Measurements from ENCODE around the gene SGSH.
A peak's percentile ranks its signal among the peaks of the same experiment; 100 is the strongest.

The SGSH gene

DNA sequence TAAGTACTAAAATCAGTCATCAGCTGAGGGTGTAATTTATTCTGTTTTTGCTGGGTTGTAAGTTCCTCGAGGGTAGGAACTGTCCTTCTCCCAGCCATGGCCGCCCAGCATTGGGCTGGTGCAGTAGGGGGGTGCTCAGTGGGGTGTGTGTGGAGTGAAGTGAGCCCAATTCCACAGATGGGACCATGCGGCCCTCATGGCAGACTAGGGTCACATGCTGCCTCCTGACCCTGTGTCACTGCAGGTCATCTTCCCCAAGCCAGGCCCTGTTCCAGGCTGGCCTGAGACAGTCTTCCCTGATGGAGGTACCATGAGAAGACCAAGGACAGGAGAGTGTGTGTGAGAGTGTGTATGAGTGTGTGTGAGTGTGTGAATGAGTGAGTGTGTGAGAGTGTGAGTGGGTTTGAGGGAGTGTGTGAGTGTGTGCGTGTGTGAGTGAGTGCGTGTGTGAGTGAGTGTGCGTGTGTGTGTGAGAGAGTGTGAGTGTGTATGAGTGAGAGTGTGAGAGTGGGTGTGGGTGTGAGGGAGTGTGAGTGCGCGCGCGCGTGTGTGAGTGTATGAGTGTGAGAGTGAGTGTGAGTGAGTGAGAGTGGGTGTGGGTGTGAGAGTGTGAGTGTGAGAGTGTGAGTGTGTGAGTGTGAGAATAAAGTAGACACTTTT lies 3.8 kb upstream of the SGSH start:
- H3K4me1 ChIP-seq, result peaks cover 0 to 29% (median 21%) of the 10 kb centered on the region in 4 donors
- no peak for DNase-seq
- intact Hi-C loops (cut with DNase I; ENCODE audit: low total_unique reads), result no loop called here
- no peak for TF ChIP-seq CTCF (IDR thresholded peaks at IDR 0.05)
- H3K36me3 ChIP-seq, result peaks cover 7 to 47% (median 33%) of the 10 kb centered on the region in 3 donors
- H3K9me3 ChIP-seq, result no peaks in the 10 kb centered on the region
- H3K27ac ChIP-seq, result no peak overlapping the region
- H3K27me3 ChIP-seq, result no peaks in the 10 kb centered on the region
- H3K4me3 ChIP-seq, result no peak overlapping the region

GRCh38 chr17:80223142-80223815 lies 3.1 kb upstream of the SGSH start:
- Histone ChIP-seq H3K4me3 (no peak overlapping the region), H3K4me1 (peaks cover 0 to 29% (median 21%) of the 10 kb centered on the region in 4 donors), H3K36me3 (peaks cover 2 to 40% (median 27%) of the 10 kb centered on the region in 3 donors), H3K27ac (no peak overlapping the region), H3K27me3 (no peaks in the 10 kb centered on the region), H3K9me3 (no peaks in the 10 kb centered on the region)
- intact Hi-C loops (cut with DNase I; ENCODE audit: low total_unique reads), result no loop called here
- DNase-seq, result no peak
- no peak for TF ChIP-seq CTCF (IDR thresholded peaks at IDR 0.05)

GRCh38 chr17:80222376-80223141 lies 2.4 kb upstream of the SGSH start:
- no peak overlapping the region for H3K27ac ChIP-seq

DNA sequence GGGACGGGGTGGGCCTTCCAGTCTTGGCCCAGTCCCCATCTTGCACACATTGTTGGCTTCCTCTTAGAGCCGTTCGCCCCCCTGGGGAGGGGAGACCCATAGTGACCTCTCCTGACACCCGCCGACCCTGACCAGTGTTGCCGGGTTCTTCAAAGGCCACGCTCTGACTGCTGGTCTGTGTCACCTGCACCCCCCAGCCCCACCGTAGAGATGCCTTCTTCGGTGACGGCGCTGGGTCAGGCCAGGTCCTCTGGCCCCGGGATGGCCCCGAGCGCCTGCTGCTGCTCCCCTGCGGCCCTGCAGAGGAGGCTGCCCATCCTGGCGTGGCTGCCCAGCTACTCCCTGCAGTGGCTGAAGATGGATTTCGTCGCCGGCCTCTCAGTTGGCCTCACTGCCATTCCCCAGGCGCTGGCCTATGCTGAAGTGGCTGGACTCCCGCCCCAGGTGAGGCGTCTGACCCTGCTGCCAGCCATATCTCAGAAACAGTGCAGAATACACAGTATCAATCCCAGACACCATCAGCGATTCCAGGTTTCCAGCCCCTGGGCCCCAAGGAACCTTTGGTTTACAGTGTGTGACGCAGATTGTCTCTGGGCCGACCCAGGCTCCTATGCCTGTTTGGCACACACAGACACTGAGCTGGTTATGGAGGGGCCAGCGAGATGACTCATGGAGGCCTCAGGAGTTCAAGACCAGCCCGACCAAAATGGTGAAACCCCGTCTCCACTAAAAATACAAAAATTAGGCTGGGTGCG lies 1.4 kb upstream of the SGSH start:
- H3K27ac ChIP-seq, result peak overlapping the region; percentile 78 to 82
- no peaks in the 10 kb centered on the region for H3K27me3 ChIP-seq
- H3K4me3 ChIP-seq, result peak overlapping the region; percentile 81 to 93
- H3K4me1 ChIP-seq, result peaks cover 0 to 29% (median 21%) of the 10 kb centered on the region in 4 donors
- no peaks in the 10 kb centered on the region for H3K9me3 ChIP-seq
- H3K36me3 ChIP-seq, result peaks cover 0 to 40% (median 21%) of the 10 kb centered on the region in 3 donors
- DNase-seq, result no peak
- intact Hi-C loops (cut with DNase I; ENCODE audit: low total_unique reads), result no loop called here
- no peak for TF ChIP-seq CTCF (IDR thresholded peaks at IDR 0.05)

More at GRCh38 chr17:80222376-80223141, 2.4 kb upstream of the SGSH start:
- H3K9me3 ChIP-seq, result no peaks in the 10 kb centered on the region
- intact Hi-C loops (cut with DNase I; ENCODE audit: low total_unique reads), result no loop called here
- H3K4me1 ChIP-seq, result peaks cover 0 to 29% (median 21%) of the 10 kb centered on the region in 4 donors
- no peak overlapping the region for H3K4me3 ChIP-seq
- TF ChIP-seq CTCF (IDR thresholded peaks at IDR 0.05), result no peak
- no peaks in the 10 kb centered on the region for H3K27me3 ChIP-seq
- H3K36me3 ChIP-seq, result peaks cover 0 to 39% (median 23%) of the 10 kb centered on the region in 3 donors
- no peak for DNase-seq

GRCh38 chr17:80220736-80221215 lies 643 bp upstream of the SGSH start:
- no peak for DNase-seq
- Histone ChIP-seq H3K27me3 (no peaks in the 10 kb centered on the region), H3K27ac (peak overlapping the region; percentile 78 to 82), H3K36me3 (peaks cover 0 to 40% (median 22%) of the 10 kb centered on the region in 3 donors), H3K4me3 (peak overlapping the region; percentile 81 to 93), H3K9me3 (no peaks in the 10 kb centered on the region), H3K4me1 (peaks cover 0 to 29% (median 21%) of the 10 kb centered on the region in 4 donors)
- intact Hi-C loops (cut with DNase I; ENCODE audit: low total_unique reads), result no loop called here
- TF ChIP-seq CTCF (IDR thresholded peaks at IDR 0.05), result no peak

Data from tibial artery (tissue), 4 donors.